ENCODE results near the gene THTPA.

DNA sequence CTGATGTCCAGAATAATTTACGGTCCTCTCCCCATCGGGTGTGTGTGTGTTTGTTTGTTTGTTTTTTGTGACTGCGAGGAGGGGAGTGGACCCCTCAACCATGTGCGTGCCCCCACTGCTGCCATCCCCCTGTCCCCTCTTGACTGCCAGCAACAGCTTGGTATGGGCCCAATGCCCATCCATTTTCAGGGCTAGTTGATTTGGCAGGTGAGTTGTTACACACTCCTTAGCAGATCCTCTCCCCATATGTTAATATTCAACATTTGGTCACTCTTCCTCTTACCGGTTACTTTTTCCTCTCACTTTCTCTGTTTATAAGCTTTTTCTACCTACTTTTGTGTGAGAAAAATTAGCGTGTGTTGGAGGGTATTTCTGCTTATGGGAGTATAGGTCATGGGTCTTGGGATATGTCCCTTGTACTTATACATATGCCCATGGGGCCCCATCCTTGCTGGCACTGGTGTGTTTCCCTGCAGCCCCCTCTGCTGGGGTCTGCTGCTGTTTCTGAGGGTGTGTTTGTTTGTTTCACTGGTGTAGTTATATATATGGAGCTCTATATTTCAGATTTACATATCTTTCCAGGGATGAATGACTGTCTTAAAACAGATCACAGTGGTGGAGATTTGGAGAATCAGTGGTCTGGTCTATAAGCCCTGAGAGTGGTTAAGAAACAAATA, 38.3 kb upstream of the THTPA start:
- TF ChIP-seq GATA3 (IDR thresholded peaks at IDR 0.05; ENCODE audit: low read depth, low read length): no peak
- no peak for TF ChIP-seq GATA2 (IDR thresholded peaks at IDR 0.05; ENCODE audit: low read depth, low read length)
